Tibial artery (tissue), 4 donors: ENCODE results near the gene ERGIC1.

Experiments
- DNase-seq, 2 donors: peaks; one replicate each; pipeline ENCODE4 v3.0.0-alpha.2; 2019
- H3K27ac ChIP-seq, 2 donors: fragments of 200-600 bp; sonication (generic) in 1 of 2; 1 replicate in 1 of 2; 2 replicates in 1 of 2; pipeline ENCODE4 v1.5.1; 2018 to 2019; ENCODE audit warnings: mild to moderate bottlenecking in 1 of 2
- H3K27me3 ChIP-seq, 2 donors: fragments of 200-600 bp; sonication (generic) in 1 of 2; one replicate each; pipeline versions ENCODE4 v1.5.1 to v1.6.0; 2016 to 2019
- H3K36me3 ChIP-seq, 3 donors: fragments of 200-600 bp; sonication (generic) in 2 of 3; one replicate each; pipeline ENCODE4 v1.5.1; 2016 to 2019; ENCODE audit warnings: mild to moderate bottlenecking in 2 of 3
- H3K4me1 ChIP-seq, 4 donors: fragments of 200-600 bp; sonication (generic) in 2 of 4; 1 replicate in 3 of 4; 2 replicates in 1 of 4; pipeline ENCODE4 v1.5.1; 2016 to 2019
- H3K4me3 ChIP-seq, 2 donors: fragments of 200-600 bp; sonication (generic) in 1 of 2; 1 replicate in 1 of 2; 2 replicates in 1 of 2; pipeline ENCODE4 v1.5.1; 2018 to 2019; ENCODE audit warnings: mild to moderate bottlenecking in 2 of 2
- H3K9me3 ChIP-seq, 3 donors: fragments of 200-600 bp; sonication (generic) in 1 of 3; one replicate each; pipeline ENCODE4 v1.5.1; 2016 to 2019
- CTCF ChIP-seq, 2 experiments: fragments of 200-600 bp in 1 of 2; fragments of 450-650 bp in 1 of 2; IDR thresholded peaks; one replicate each; pipeline ENCODE4 v1.5.1; 2017 to 2019; ENCODE audit warnings: antibody characterized with exemption in 2 of 2, mild to moderate bottlenecking in 1 of 2, moderate library complexity in 1 of 2
- intact Hi-C: fragments of 100-400 bp; cut with DNase I; formaldehyde crosslinking; loops from one replicate; pipeline ENCODE4 v1.15.0; 2023; ENCODE audit warnings: low total_unique reads

Gene ERGIC1

DNA sequence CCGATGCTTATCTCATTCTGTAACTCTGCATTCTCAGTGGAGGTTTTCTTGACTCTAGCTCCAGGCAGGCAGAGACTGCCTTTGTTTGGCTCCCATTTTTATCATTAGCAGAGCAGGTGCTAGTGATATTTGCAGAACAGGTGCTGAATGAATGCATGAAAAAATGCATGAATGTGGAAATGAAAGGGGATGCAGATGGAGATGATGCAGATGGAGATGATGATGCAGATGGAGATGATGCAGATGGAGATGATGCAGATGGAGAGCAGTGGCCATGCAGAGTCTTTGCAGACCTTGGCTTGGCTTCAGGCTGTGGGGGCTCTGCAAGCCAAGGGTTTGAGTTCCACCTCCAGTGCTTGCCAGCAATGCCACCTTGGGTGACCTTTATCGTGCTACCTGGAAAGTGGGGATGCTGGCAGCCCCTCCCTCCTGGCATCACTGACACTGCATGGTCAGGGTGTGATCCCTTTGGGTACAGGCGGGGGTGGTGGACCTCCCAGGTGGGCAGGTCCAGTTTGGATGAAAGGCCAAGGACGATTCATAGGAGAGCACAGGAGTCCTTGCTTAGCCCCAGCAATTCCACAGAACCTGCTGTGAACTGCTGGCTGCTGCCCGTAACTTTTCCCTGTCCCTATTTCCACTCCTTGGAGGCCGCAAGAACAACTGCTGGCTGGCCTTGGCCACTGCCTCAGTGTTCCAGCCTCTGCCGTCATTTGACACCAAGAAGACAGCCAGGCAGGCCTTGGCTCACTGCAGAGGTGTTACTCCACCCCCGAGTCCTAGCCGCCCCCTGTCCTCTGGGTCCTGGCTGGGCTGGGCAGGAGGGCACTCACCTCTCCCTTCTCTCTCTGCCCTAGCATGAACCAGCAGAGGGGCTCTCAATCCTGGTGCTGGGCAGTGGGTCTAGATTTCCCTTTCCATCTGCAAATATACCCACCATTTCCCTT lies 33.0 kb downstream of the ERGIC1 start:
- Histone ChIP-seq H3K27ac (peak overlapping the region; percentile 92 to 93), H3K4me1 (peaks cover 22 to 89% (median 69%) of the 10 kb centered on the region in 4 donors), H3K9me3 (no peaks in the 10 kb centered on the region), H3K27me3 (no peaks in the 10 kb centered on the region), H3K36me3 (peaks cover 0 to 3% (median 0%) of the 10 kb centered on the region in 3 donors), H3K4me3 (no peak overlapping the region)
- peak; percentile 81 to 97 for DNase-seq
- intact Hi-C loops = no loop called here
- TF ChIP-seq CTCF (IDR thresholded peaks at IDR 0.05) = peak in 1 of 2 experiments; percentile 21

DNA sequence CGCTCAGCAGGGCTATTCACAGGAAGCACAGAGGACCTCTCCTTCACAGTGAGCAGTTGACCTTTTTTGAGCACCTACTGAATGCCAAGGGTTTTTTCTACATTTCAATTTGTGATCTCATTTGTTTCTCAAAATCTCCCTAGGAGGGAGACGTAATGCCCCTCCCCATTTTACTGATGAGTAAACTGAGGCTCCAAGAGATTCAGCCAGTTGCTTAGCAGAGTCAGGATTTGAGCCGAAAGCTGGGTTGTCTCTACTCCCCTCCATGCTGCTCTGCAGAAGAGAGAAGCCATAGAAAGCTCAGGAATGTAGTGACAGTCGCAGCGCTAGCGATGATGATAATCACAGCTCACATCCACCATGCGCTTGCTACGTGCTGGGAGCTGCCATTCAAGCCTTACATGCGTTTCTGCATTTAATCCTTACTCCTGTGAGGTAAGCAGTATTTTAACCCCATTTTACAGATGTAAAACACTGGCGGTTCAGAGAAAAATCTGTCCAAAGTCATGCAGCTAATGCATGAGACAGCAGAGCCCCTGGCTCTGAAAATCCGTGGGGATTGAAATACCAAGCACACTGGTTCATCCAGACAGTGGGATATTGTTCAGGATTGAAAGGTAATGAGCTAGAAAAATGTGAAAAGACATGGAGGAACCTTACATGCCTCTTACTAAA lies 33.8 kb downstream of the ERGIC1 start:
- Histone ChIP-seq H3K36me3 (peaks cover 0 to 3% (median 0%) of the 10 kb centered on the region in 3 donors), H3K9me3 (no peaks in the 10 kb centered on the region), H3K4me1 (peaks cover 23 to 89% (median 75%) of the 10 kb centered on the region in 4 donors), H3K27ac (peak overlapping the region; percentile 92 to 93), H3K27me3 (no peaks in the 10 kb centered on the region), H3K4me3 (no peak overlapping the region)
- DNase-seq = no peak
- intact Hi-C loops = loop anchor here (2.0 kb wide), 2 partner anchors 35 to 97 kb away; partner anchors contain the start of gene DUSP1
- TF ChIP-seq CTCF (IDR thresholded peaks at IDR 0.05) = no peak

DNA sequence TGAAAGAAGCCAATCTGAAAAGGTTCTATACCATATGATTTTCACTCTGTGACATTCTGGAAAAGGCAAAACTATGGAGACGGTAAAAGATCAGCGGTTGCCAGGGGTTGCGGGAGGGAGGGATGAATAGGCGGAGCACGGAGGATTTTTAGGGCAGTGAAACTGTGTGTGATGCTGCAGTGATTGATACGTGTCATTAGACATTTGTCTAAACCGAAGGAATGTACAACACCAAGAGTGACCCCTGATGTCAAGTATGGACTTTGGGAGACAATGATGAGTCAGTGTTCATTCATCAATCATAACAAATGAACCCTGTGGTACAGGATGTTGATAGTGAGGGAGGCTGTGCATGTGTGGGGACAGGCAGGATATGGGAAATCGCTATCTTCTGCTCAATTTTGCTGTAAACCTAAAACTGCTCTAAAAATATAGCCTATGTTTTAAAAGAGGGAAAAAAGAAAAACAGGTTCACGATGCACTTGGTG lies 34.4 kb downstream of the ERGIC1 start:
- no peak for TF ChIP-seq CTCF (IDR thresholded peaks at IDR 0.05)
- Histone ChIP-seq H3K27ac (peak overlapping the region; percentile 92 to 93), H3K9me3 (no peaks in the 10 kb centered on the region), H3K27me3 (no peaks in the 10 kb centered on the region), H3K4me3 (peak overlapping the region; percentile 4 to 24), H3K36me3 (peaks cover 0 to 3% (median 0%) of the 10 kb centered on the region in 3 donors), H3K4me1 (peaks cover 23 to 92% (median 80%) of the 10 kb centered on the region in 4 donors)
- DNase-seq = no peak
- intact Hi-C loops = loop anchor here (2.0 kb wide), 2 partner anchors 34 to 98 kb away; partner anchors contain the start of gene DUSP1

GRCh38 chr5:172868924-172869591 lies 35.0 kb downstream of the ERGIC1 start:
- H3K36me3 ChIP-seq = no peaks in the 10 kb centered on the region
- H3K4me1 ChIP-seq = peaks cover 23 to 98% (median 85%) of the 10 kb centered on the region in 4 donors
- peak overlapping the region; percentile 4 to 24 for H3K4me3 ChIP-seq
- no peaks in the 10 kb centered on the region for H3K9me3 ChIP-seq
- TF ChIP-seq CTCF (IDR thresholded peaks at IDR 0.05) = peak in 1 of 2 experiments; percentile 37
- intact Hi-C loops = loop anchor here (2.0 kb wide), 2 partner anchors 34 to 98 kb away; partner anchors contain the start of gene DUSP1
- no peaks in the 10 kb centered on the region for H3K27me3 ChIP-seq
- DNase-seq = peak; percentile 92 to 97
- peak overlapping the region; percentile 92 to 93 for H3K27ac ChIP-seq

- DNase-seq = no peak
- no peak for TF ChIP-seq CTCF (IDR thresholded peaks at IDR 0.05)
- H3K4me1 ChIP-seq = peaks cover 23 to 99% (median 86%) of the 10 kb centered on the region in 4 donors
These were observed 35.6 kb downstream of the ERGIC1 start for GRCh38 chr5:172869691-172870090.

More at GRCh38 chr5:172869691-172870090, 35.6 kb downstream of the ERGIC1 start:
- intact Hi-C loops = loop anchor here (2.0 to 5.0 kb wide), 3 partner anchors 33 to 152 kb away; partner anchors contain the start of gene DUSP1
- Histone ChIP-seq H3K36me3 (no peaks in the 10 kb centered on the region), H3K4me3 (no peak overlapping the region), H3K9me3 (no peaks in the 10 kb centered on the region), H3K27me3 (no peaks in the 10 kb centered on the region), H3K27ac (peak overlapping the region; percentile 92 to 93)
